ENCODE data around the gene EXOC2.

DNA sequence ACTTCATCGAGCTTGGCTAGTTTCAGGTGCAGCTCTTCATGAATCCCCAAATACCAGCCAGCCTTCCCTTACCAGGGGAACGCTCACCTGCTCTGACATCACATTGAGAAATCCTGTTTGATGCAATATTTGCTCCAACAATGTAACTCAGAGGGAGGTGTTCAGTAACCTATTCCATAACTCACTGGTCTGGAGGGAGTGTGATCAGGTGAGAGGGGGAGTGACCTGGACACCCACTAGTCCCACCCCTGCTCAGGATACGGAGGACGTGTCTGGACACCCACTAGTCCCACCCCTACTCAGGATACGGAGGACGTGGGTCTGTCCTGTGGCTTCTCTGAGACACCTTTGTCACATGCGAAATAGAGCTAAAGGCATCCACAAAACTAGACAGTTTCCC is 106.4 kb downstream of the EXOC2 start:
- no peak for TF ChIP-seq CTCF (IDR thresholded peaks at IDR 0.05)
- no peak for TF ChIP-seq POLR2A (IDR thresholded peaks at IDR 0.05)

All from Peyer's patch (tissue), 4 donors.